ENCODE results near the gene BRK1. TPM values are rescaled to one million over a fixed set of nuclear protein-coding genes. Genes with fewer than 3 reads are reported as not detected.
"Not testable (repeated sequence)": the region's sequence is repeated elsewhere in the genome, so short reads cannot be mapped to it uniquely, and the experiment has no call there.

The BRK1 gene
- total and polyA plus RNA-seq, 10 donors, result 69.8 to 215 (median 94.1) TPM

- no peaks in the 10 kb centered on the region for H3K9me3 ChIP-seq
- DNase-seq, result no peak
- H3K4me1 ChIP-seq, result no peaks in the 10 kb centered on the region
- H3K36me3 ChIP-seq, result peaks cover 0 to 99% (median 17%) of the 10 kb centered on the region in 6 donors
- TF ChIP-seq POLR2A (IDR thresholded peaks at IDR 0.05) (no peak), CTCF (IDR thresholded peaks at IDR 0.05 in 8 of 11, conservative IDR thresholded peaks at IDR 0.05 in 3 of 11) (no peak), POLR2AphosphoS5 (IDR thresholded peaks at IDR 0.05) (no peak)
- intact Hi-C loops (cut with DNase I; ENCODE audit: low total_unique reads), result no loop called here
- 96 to 100% (median 97%) methylated on average over 1 of the region's 1 CpG for WGBS, 5 donors
- H3K27me3 ChIP-seq (replicated peaks in 1 of 7), result no peaks in the 10 kb centered on the region
- no peak overlapping the region for H3K4me3 ChIP-seq
- no peak overlapping the region for H3K27ac ChIP-seq
These were observed 29.7 kb upstream of the BRK1 start for GRCh38 chr3:10085738-10086137.

- 93 to 97% (median 96%) methylated on average over 4 of the region's 4 CpGs for WGBS, 5 donors
- H3K27me3 ChIP-seq (replicated peaks in 1 of 7), result no peaks in the 10 kb centered on the region
- DNase-seq, result no peak
- H3K4me3 ChIP-seq, result no peak overlapping the region
- no peak overlapping the region for H3K27ac ChIP-seq
- H3K4me1 ChIP-seq, result no peaks in the 10 kb centered on the region
- H3K9me3 ChIP-seq, result no peaks in the 10 kb centered on the region
- intact Hi-C loops (cut with DNase I; ENCODE audit: low total_unique reads), result no loop called here
- TF ChIP-seq POLR2A (IDR thresholded peaks at IDR 0.05) (no peak), POLR2AphosphoS5 (IDR thresholded peaks at IDR 0.05) (no peak), CTCF (IDR thresholded peaks at IDR 0.05 in 8 of 11, conservative IDR thresholded peaks at IDR 0.05 in 3 of 11) (no peak)
- H3K36me3 ChIP-seq, result peaks cover 0 to 95% (median 6%) of the 10 kb centered on the region in 6 donors
These were observed 27.2 kb upstream of the BRK1 start for GRCh38 chr3:10088256-10088655.

DNA sequence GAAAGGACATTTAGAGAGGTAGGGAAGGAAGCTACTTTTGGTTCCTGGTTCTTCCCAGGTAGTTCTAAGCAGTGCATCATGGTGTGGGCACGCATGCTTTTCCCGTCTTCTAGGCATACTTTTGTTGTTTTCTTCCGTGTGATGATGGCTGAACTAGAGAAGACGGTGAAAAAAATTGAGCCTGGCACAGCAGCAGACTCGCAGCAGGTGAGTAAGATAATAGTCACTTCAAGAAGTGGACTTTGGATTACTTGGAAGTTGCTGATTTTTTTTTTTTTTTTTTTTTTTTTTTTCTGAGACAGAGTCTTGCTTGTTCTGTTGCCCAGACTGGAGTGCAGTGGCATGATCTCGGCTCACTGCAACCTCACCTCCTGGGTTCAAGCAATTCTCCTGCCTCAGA, 25.3 kb upstream of the BRK1 start:
- peaks cover 0 to 94% (median 4%) of the 10 kb centered on the region in 6 donors for H3K36me3 ChIP-seq
- 95 to 99% (median 98%) methylated on average over 6 of the region's 6 CpGs for WGBS, 5 donors
- no peaks in the 10 kb centered on the region for H3K4me1 ChIP-seq
- no peak for DNase-seq
- no peak overlapping the region for H3K4me3 ChIP-seq
- H3K27me3 ChIP-seq (replicated peaks in 1 of 7), result no peaks in the 10 kb centered on the region
- TF ChIP-seq CTCF (IDR thresholded peaks at IDR 0.05 in 8 of 11, conservative IDR thresholded peaks at IDR 0.05 in 3 of 11) (no peak), POLR2A (IDR thresholded peaks at IDR 0.05) (no peak), POLR2AphosphoS5 (IDR thresholded peaks at IDR 0.05) (no peak)
- H3K27ac ChIP-seq, result no peak overlapping the region
- no peaks in the 10 kb centered on the region for H3K9me3 ChIP-seq
- intact Hi-C loops (cut with DNase I; ENCODE audit: low total_unique reads), result no loop called here

- 93% methylated on average over 1 of the region's 1 CpG; no CpG with 5 or more reads in 4 of the 5 donors for WGBS, 5 donors
- intact Hi-C loops (cut with DNase I; ENCODE audit: low total_unique reads); H3K4me1 ChIP-seq; H3K27ac ChIP-seq; H3K4me3 ChIP-seq; H3K9me3 ChIP-seq; H3K27me3 ChIP-seq (replicated peaks in 1 of 7); DNase-seq: not testable (repeated sequence)
- peaks cover 0 to 94% (median 4%) of the 10 kb centered on the region in 6 donors for H3K36me3 ChIP-seq
These were observed 24.7 kb upstream of the BRK1 start for GRCh38 chr3:10090774-10091173.

DNA sequence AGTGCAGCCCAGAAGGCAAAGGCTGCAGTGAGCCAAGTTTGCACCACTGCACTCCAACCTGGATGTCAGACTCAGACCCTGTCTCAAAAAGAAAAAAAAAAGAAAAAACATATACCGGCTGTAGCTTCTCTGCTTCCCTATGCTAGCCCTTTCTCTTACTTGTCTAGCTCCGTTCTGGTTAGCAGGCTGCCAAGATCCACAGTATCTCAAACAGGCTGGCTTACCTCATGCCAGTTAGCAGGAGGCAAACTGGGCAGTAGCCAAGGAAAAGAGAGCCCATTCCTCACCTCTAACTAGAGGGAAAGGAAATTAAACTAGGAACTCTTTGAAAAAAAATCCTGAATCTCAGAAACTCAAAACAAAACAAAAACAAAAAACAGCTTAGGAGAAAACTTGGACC, 24.1 kb upstream of the BRK1 start:
- H3K4me3 ChIP-seq; intact Hi-C loops (cut with DNase I; ENCODE audit: low total_unique reads); H3K4me1 ChIP-seq; H3K27me3 ChIP-seq (replicated peaks in 1 of 7); H3K27ac ChIP-seq; H3K9me3 ChIP-seq; DNase-seq: not testable (repeated sequence)
- peaks cover 0 to 94% (median 4%) of the 10 kb centered on the region in 6 donors for H3K36me3 ChIP-seq
- WGBS, 5 donors, result 94 to 100% (median 100%) methylated on average over 1 to 2 of the region's 2 CpGs

Data from spleen (tissue), 11 donors.